NCI-H524 treated with DMSO at 0.1 percent for 48 hours (cell line): ENCODE data around the gene GSTT4.
"Not testable (repeated sequence)": the region's sequence is repeated elsewhere in the genome, so short reads cannot be mapped to it uniquely, and the experiment has no call there.

ENCODE experiments used
- DNase-seq: peaks from one replicate; lab custom pipeline; 2025; lab: John Stamatoyannopoulos, UW

GSTT4 gene

DNA sequence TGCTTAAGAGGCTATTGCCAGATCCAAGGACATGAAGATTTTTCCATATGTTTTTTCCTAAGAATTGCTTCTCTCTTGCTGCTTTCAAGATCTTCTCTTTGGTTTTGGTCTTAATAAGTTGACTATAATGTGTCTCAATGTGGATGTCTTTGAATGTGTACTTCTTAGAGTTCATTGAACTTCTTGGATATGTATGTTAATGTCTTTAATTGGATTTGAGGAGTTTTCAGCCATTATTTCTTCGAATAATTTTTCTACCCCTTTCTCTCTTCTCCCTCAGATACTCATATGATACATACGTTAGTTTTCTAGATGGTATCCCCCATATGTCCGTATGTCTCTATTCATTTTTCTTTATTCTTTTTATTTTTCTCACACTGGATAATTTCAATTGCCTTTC, 19.1 kb upstream of the GSTT4 start:
- no peak for DNase-seq

DNA sequence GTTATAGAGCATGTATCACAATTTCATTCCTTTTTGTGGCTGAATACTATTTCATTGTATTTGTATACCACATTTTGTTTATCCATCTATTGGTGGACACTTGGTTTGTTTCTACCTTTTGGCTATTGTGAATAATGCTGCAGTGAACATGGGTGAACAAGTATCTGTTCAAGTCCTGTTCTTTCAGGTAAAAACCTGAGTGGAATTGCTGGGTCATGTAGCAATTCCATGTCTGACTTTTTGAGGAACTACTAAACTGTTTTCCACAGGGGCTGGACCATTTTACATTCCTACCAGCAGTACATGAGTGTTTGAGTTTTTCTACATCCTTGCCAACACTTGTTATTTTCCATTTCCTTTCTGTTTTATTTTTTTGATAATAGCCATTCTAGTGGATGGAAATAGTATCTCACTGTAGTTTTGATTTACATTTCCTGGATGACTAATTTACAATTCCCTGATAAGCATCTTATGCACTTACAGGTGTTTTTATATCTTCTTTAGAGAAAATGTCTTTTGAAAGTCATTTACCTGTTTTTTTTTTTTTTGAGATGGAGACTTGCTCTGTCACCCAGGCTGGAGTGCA, 18.0 kb upstream of the GSTT4 start:
- DNase-seq, result no peak

DNA sequence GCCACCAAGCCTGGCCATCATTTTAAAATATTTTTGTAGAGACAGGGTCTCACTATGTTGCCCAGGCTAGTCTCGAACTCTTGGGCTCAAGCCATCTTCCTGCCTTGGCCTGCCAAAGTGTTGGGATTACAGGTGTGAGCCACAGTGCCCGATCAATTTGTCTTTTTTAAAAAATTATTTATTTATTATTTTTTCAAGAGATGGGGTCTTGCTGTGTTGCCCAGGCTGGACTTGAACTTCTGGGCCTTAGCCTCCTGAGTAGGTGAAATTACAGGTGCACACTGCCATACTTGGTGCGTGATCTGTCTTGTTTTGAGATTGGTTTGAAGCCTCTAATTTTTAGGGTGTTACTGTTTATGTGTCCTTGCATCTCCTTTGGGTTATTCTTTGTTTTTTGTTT, 16.1 kb upstream of the GSTT4 start:
- DNase-seq, result no peak

DNA sequence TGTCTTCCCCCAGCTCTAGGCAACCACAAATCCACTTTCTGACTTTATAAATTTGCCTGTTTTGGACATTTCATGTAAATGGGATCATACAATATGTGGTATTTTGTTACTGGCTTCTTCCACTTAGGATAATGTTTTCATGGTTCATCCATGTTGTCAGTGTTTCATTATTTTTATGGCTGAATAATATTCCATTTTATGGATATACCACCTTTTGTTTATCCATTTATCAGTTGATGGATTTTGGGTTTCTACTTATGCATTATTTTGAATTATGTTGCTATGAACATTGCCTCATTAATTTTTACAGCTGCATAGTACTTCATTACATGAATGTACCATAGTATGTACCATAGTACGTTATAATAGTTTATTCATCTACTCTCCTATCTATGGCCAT, 10.9 kb upstream of the GSTT4 start:
- no peak for DNase-seq

DNA sequence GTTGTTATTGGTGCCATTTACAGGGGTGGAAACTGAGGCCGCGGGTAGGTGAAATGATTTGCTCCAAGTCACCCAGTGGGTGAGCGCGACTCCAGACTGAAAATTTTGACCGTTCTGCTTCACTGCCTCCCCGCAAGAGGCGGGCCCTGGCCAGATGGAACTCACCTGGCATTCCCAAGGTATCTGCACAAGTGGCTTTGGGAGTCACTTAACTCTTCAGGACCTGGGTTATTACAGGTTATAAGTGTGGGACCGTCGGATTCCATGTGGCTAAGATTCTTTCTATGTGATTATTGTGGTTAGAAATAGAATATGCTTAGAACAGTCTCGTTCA, 6.4 kb upstream of the GSTT4 start:
- DNase-seq, result no peak

DNA sequence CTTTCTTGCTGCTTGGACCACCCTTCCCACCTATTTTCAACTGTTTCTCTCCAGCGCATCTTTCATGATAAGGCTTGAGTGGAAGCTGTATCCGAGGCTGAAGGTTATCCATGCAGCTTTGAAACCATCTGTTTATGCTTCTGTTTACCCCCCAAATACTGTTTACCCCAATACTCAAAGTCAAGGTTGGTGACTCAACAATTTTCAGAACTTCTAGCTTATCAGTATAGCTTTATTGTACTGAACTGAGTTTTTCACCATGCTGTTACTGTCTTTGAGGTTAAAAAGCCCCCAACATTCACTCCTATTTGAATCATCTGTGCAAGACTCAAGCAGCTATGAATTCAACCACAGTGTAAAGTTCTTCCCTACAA, 4.8 kb upstream of the GSTT4 start:
- DNase-seq, result no peak

DNA sequence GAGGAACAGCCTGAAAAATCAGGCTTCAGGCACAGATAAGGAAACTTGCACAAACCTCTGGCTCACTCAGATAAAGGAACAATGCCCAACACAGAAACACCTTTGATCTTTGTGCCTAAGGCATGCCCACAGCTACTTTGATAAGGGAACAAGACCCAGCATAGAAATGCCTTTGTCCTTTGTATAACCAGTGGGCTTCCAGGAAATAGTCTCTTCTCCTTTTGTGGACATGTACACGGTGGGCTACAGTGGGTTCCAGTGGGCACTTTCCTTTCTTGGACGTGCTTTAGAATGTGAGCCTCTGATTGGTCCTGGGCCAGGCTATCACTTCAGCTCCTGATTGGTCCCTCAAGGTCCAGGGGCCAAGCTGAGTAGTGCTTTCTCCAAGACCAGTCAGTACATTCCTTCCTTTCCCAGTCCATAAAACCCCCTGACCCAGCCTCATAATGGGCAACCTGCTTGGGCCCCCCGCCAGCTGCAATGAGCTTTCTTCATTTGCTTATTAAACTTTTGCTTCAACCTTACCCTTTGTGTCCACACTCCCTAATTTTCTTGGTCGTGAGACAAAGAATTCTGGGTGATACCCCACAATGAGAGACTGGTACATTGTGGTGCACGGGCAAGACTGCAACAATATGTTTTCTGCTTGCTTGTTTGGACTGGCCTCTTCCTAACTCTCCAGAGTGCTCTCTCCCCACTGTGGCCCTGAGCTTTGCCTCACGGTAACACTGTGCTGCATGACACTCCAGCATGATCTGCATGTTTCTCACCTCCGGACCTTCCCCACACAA, 4.2 kb upstream of the GSTT4 start:
- no peak for DNase-seq

DNA sequence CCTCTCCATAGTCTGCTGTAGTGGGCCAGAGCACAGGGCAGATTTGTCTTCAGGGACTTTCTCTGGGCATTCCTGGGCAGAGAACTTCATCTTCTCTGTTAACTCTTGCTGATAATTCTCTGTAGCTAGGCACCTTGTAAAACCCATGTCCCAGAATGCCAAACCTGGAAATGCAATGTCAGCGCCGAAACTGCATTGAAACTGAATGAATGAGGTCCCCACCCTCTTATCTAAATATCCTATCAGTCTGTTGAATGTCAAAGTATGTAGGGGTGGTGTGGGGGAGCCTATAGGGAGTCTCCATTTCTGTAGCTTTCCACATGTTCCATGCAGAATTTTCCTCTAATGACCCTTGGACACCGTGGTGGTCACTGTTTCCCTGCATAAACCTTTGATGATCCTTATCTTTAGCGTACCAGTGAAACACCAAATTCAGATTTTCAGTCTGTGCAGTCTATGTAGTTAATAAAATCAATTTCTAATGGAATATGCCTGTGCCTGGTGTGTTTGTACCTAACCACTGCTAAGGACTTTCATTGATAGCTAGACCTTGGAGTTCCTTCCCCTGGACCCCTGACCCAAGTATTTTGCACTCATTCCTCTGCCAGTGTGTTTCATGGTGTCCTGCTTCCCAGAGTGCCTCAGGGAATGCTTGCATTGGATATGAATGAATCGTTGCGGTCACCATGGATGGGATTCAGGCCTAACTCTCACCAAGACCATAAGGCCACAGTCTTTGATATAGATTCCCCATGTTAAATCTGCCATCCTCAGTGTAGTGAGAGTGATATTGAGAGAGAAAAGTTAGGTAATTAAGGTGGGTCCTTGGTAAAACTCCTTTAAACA, 3.4 kb upstream of the GSTT4 start:
- DNase-seq, result no peak

DNA sequence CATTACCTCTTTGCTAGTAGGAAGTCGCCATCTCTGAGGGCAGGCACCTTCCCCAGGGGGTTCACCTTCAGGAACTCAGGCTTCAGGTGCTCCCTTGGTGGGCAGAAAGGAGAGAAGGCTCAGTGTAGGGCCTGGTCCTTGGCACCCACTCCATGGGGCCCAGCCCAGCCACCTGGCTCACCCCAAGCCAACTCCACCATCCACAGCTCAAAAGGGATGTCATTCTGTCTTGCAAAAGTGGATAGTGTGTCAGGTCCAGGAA, 2.7 kb upstream of the GSTT4 start:
- DNase-seq, result no peak

DNA sequence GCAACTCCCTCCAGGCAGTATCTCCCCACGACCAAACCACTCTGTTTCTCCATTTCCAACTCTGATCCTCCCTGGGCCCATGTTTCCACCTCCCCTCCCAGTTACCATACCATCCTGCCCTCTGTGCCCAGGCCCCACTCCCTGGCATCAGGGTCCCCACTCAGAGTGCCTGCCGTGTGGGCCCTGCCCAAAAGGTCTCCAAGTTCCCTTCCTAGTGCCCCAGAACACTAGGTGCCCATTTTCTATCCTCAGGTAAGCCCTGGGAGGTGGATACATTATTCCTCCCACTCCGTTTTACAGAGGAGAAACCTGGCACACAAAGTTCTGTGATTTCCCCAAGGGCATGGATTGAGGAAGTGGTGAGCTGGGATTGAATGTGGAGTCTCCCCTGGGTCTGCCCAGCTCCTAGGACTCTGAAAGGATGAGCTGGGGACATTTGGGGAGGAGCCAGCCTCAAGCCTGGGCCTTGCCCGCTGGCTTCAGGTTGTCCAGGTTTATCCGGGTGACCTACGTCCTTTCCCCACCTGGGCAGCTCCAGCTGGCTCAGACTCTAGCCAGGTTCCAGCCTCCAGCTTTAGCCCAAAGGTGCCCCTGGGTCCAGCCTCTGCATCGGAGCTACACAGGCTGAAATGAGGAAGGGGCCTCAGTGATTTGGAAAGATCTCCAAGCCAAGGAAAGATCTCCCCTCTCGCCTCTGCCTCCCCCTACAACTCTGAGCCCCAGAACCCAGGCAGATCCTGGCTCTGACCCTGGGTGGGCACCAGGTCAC, 2.2 kb upstream of the GSTT4 start:
- no peak for DNase-seq

DNA sequence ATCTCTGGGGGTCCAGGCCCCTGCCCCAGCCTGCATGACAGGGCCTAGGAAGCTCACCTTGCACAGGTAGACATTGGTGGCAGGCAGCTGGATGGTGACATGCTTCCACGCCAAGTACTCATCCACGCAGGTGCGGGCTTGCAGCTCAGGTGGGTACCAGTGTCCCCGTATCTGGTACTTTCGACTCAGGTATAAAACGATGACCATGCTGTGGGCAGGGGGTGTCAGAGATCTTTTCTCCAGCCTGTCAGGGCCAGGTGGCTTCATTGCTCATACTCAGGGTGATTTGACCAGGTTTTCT, 1.6 kb upstream of the GSTT4 start:
- no peak for DNase-seq

DNA sequence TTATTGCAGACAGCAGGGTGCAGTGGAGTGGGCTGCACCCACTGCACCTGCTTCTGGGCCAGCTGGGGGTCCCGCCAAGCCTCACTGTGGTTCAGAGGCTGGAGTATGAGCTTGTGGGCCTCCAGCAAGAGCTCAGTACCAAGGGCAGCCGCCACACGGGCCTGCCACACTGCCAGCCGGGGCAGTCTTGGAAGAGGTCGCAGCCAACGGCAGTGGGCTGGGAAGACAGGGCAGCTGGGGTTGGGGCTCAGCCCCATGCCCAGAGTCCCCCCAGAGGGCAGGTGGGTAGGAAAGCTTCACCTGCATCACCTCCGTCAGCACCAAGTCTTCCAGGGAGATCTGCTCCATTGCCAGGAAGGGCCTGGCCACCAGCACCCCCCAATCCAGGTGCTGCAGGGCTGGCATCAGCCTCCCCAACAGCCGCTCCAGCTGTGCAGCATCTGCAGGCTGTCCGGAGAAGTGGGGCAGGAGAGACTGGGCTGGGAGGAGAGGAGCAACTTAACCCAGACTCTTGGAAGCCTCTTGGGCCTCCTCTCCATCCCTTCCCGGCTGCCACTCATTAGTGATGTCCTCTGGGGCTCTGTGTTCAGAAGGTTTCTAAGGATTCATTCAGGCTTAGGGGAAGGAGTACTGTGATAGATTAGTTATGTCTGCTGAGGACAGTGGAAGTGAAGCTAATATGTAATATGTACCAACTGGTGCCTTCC, 1.1 kb upstream of the GSTT4 start:
- DNase-seq, result no peak

DNA sequence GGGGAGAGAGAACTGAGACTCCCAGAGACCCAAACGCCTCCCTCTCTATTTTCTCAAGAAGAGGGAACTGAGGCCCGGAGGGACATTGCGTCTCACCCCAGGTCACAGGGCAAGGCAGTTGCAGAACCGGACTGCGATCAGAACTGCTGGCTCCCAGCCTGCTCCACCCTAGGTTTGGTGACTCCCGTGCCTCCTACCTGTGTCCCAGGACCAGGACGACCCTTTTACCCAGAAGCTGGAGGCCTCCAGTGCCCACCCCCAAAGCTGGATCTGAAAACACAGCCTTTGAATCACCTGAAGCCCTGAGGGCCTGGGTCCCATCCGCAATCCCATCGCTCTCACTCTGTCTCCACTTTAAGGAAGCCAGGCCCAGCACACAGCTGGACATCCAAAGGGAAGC, 1.4 kb downstream of the GSTT4 start:
- DNase-seq, result no peak

DNA sequence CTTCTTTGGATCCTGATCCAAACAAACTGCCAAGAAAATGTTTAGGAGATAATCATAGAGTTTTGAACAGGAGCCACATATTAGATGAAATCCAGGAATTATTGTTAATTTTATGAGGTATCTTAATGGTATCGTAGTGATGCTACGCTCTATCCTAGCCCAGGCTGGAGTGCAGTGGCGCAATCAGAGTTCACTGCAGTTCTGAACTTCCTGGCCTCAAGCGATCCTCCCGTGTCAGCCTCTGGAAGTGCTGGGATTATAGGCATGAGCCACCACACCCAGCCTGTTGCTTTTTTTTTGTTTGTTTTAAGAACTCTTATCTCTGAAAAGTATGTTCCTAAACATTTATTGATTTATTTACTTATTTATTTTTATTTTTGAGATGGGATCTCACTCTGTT, 2.4 kb downstream of the GSTT4 start:
- no peak for DNase-seq

DNA sequence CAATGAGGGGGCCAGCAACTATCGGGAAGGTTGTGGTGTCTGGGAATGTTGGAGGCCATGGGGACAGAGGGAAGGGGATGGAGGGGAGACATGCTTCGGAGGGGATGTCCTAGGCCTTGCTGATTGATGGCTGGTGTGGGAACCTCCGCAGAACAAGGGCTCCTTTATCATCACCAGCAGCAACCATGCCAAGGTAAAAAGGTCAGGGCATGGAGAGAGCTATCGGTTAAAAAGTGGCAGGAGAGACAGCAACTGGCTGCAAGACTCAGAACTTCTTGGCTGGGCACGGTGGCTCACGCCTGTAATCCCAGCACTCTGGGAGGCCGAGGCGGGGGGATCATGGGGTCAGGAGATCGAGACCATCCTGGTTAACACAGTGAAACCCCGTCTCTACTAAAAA, 3.0 kb downstream of the GSTT4 start:
- DNase-seq, result no peak

DNA sequence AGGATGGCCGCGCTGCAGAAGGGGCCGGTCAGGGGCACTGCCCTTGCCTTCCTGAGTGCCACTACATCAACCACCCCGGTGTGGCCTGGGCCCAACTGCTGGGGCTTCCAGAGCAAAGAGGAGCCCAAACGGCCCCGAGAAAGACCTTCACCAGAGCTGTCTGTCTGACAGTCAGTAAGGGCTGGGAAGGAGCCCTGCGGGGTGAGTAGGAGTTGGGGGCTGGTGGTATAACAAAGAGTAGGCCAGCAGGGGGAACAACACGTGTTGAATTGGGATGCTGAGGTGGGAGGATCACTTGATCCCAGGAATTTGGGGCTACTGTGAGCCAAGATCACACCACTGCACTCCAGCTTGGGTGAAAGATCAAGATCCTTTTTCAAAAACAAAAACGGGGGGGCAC, 3.9 kb downstream of the GSTT4 start:
- DNase-seq, result no peak

DNA sequence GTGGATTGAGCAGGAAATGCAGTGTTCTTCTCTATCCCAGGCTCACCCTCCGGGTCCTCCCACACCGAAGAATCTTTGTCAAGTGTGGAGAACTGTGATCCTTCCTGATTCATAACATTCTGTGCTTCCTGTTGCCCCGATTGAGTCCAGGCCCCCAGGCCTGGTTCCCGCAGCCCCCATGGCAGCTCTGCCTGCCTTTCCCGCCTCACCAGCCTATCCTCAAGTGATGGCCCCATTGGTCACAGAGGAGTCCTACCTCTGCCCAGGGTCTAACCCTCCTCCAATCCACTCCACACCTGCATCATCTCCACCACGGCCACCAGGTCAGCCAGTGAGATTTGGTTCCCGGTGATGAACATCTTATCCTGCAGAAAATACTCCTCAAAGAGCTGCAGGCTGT, 5.5 kb downstream of the GSTT4 start:
- not testable (repeated sequence) for DNase-seq

DNA sequence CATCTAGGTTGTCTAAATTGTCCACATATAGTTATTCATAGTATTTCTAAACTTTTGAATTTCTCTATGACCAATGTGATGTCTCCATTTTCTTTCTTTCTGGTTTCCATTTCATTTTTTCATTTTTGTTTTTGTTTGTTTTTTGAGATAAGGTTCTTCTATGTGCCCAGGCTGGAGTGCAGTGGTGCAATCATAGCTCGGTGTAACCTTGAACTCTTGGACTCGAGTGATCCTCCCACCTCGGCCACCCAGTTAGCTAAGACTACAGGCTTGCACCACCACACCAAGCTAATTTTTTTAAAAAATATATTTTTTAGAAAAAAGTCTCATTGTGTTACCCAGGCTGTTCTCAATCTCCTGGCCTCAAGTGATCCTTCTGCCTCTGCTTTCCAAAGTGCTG, 8.2 kb downstream of the GSTT4 start:
- DNase-seq, result no peak

DNA sequence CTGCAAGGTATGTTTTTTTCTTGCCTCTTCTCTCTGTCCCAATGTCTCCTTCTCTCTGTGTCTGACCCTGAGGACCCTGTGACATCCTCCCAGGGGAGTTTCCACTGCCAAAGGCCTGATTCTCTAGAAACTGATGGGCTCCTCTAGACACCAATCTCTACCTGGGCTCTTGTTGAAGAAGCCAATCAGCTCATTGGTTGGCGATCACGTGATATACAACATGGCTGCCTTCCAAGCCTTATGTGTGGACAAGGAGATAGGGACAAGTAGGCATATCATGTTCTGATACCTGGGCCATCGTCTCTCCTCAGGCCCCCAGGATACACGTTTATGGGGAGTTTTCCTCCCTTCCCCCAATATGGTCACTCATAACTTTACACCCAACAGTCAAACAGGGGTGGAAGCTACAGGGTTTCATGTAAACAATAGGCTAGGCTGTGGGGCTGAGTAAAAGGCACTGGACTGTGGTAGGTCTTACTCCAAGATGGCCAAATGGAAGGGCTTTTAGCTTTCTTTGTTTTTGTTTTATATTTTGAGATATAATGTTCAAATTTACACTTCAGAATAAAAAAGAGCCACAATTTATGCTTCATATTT, 11.6 kb downstream of the GSTT4 start:
- not testable (repeated sequence) for DNase-seq

DNA sequence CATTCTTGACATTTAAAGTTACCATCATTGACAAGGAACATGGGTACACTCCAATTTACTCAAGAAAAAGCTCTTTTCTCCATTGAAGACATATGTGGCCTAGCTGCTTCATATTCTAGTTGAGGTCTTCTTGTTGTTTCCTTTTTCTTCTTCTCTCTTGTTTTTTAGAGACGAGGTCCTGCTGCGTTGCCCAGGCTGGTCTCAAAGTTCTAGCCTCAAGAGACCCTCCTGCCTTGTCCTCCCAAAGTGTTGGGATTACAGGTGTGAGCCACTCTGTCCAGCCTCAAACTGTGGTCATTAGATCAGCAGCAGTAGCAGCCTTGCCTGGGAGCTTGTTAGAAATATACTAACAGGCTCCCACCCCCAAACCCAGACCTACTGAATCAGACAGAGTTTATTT, 12.2 kb downstream of the GSTT4 start:
- not testable (repeated sequence) for DNase-seq

DNA sequence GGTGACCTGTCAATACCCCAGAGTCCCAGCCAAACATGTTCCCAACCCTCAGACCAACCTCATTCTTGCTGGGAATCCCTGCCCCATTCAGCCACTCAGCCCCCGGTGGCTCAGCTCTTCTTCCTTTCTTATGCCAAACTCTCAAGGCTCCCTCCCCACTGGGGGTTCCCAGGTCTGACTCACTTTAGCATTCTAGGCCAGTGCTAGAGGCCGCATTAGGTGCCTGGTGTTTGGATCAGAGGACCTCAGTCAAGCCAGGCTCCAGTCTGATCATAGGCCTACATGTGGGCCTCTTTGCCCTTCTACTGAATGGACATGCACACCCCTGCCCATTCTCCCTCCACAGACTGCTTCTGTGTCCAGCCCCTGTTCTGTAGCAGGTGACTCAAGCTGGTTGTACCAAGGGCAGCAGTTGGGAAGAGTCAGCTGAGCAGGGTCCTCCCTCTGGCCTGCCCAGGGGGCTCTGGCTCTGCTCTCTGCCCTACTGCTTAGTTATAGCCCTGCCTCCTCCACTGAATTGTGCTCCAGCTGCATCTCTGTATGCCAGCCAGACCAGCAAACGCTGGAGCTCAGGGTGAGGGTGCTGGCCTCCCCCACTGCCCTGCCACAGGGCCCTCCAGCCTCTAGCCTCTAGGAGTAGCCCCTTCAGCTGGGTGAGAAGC, 15.5 kb downstream of the GSTT4 start:
- DNase-seq, result not testable (repeated sequence)
